IPS-18c (cell line): ENCODE results near the gene ZNF616.

ENCODE experiments used
- H3K4me3 ChIP-seq: 2 replicates; pipeline ENCODE4 v1.7.0; 2013; ENCODE audit warnings: low read depth, mild to moderate bottlenecking, low read length, moderate library complexity; ENCODE audit not compliant: insufficient read depth
- H3K9me3 ChIP-seq: one replicate; pipeline ENCODE4 v1.6.1; 2013; ENCODE audit warnings: mild to moderate bottlenecking, low read length, moderate library complexity; ENCODE audit not compliant: control insufficient read depth, insufficient read depth

ZNF616 gene

DNA sequence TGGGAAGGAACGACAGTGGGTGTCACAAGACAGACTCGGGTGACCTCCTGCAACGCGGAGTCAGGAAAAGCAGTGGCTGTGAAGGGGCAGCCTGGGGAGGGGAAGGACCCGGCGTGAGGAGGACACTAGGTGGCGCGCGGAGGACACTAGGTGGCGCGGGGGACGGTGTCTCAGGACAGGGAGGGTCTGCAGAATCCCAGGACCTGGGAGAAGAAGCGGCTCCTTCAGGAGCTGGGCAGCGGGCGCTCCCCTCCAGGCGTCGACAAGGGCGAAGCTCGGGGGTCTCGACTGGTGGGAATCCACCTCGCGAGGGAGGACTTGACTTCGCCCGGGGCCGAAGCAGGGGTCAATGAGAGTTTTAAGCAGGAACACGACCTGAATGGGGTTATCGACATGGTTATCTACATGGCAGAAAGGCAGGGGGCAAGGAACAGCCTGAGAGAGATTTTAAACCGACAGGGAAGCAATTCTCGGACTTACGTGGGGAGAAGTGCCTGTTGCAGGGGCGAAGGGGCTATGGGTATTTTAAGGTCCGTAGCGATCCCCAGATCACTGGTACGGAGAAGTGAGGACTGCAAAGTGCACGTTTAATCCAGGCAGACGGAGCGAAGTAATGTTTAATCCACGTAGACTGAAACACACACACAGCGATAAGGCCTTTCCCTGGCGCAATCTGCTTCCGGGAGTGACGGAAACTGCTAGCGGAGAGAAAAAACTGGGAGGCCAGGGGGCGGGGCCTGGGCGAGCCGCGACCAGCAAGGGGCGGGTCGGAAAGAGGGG lies at the start of gene ZNF616:
Gene ZNF616, minus strand, starts transcription at position 687 of the 780 bp plus-strand sequence. CDS start 9,426 bp downstream, outside the sequence.
- peak within 1 kb of the TSS; percentile 100 for H3K4me3 ChIP-seq
- no peaks in the 10 kb centered on the region for H3K9me3 ChIP-seq

DNA sequence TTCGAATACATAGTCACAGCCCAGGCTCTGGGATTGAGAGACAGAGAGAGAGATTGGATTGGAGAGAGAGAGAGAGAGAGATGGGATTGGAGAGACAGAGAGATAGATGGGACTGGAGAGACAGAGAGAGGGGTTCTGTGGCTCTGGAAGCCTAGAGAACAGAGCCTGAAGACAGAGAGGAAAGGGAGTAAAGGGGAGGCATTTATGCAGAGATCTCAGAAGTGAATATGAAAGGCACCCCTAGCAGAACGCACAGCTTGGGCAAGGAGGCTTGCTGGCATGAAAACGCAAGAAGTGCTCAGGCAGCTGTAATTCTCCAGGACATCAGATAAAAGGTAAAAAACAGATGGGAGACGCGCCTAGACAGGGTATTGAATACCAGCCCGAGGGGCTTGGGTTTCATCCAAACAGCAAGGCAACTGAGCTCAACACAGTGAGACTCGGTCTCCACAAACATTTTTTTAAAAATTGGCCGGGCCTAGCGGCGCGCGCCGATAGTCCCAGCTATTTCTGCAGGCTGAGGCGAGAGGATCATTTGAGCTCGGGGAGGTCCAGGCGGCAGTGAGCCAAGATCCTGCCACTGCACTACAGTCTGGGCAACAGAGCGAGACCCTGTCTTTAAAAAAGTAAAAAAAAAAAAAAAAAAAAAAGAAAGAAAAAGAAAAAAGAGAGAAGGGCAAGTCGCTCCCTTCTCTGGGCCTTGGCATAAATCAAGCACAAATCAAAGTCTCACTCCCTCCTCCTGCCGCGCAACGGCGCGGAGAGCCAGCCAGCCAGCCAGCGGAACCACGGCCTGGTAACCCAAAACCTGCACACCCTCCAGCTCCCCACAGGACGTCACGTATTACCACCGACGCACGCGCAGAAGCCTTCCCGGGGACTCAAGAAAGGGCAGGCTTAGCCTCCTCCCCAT lies 49.3 kb upstream of the ZNF616 start:
- H3K9me3 ChIP-seq, result peaks cover 2% of the 10 kb centered on the region

DNA sequence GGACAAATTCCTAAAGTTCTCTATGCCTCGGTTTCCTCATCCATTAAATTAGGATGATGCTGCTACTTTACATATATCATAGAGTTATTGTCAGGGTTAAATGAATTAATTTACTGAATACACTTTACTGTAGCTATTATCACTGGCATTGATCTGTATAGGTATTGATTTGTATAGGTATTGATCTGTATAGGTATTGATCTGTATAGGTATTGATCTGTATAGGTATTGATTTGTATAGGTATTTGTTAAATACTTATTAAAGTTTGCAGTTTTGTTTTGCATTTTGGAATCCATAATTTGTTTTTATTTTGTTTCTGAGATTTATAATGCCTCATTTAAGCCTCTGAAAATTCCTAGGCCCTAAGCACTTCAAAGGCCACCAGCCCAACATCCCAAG lies 47.7 kb upstream of the ZNF616 start:
- Histone ChIP-seq H3K4me3 (no peak overlapping the region), H3K9me3 (peaks cover 2% of the 10 kb centered on the region)

More for the DNA sequence above, 49.3 kb upstream of the ZNF616 start:
- H3K4me3 ChIP-seq, result peak overlapping the region; percentile 57

GRCh38 chr19:52176574-52176973 lies 36.8 kb upstream of the ZNF616 start:
- Histone ChIP-seq H3K9me3 (no peaks in the 10 kb centered on the region), H3K4me3 (no peak overlapping the region)

- no peak overlapping the region for H3K4me3 ChIP-seq
- peaks cover 2% of the 10 kb centered on the region for H3K9me3 ChIP-seq
Measured at GRCh38 chr19:52172347-52172746, 32.6 kb upstream of the ZNF616 start.

- peaks cover 2% of the 10 kb centered on the region for H3K9me3 ChIP-seq
- peak within 1 kb of the TSS; percentile 87 for H3K4me3 ChIP-seq
Measured at GRCh38 chr19:52171321-52172169, 31.8 kb upstream of the ZNF616 start, which contains the start of gene ZNF836. Gene ZNF836, minus strand, starts transcription at chr19:52171621. Its CDS starts 3,549 bp downstream, at chr19:52168072.

- peak overlapping the region; percentile 87 for H3K4me3 ChIP-seq
- H3K9me3 ChIP-seq, result peaks cover 2% of the 10 kb centered on the region
Measured at GRCh38 chr19:52170863-52171320, 31.2 kb upstream of the ZNF616 start.

DNA sequence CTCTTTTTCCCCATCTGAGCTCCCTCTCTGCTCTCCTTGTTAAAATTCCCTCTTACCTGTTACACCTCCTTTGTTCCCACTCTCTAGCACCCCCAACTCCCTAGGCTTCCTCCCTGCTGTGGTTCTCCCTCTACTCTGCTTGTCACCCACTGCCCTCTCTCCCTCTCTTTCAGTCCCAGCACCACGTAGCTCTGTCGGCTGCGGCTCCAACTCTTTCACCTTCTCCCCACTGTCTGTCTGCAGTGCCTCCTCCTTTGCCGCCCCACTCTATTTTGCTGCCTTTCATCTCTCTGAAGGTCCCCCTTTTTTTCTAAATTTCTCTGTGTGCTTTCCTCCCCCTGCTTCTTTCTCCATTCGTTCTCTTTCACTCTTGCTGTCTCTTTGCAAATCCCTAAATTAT lies 30.6 kb upstream of the ZNF616 start:
- Histone ChIP-seq H3K4me3 (peak overlapping the region; percentile 87), H3K9me3 (peaks cover 2% of the 10 kb centered on the region)

DNA sequence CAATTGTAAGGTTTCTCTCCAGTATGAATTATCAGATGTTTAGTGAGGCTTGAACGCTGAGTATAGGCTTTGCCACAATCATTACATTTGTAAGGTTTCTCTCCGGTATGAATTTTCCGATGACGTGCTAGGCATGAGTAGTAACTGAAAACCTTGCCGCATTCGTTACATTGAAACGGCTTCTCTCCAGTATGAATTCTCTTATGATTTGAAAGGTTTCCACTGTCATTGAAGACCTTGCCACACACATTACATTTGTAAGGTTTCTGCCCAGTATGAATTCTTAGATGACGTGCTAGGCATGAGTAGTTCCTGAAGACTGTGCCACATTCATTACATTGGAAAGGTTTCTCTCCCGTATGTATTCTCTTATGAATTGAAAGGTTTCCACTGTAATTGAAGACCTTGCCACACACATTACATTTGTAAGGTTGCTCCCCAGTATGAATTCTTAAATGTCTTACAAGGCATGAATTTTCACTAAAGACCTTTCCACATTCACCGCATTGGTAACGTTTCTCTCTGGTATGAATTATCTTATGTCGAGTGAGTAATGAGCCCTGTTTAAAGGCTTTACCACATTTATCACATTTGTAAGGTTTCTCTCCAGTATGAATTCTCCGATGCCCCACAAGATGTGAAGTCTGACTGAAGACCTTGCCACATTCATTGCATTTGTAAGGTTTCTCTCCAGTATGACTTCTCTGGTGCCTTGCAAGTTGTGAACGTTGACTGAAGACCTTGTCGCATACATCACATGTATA lies 16.0 kb upstream of the ZNF616 start:
- no peak overlapping the region; the same call in 1 of the 2 replicates for H3K4me3 ChIP-seq

GRCh38 chr19:52148256-52148655 lies 8.5 kb upstream of the ZNF616 start:
- Histone ChIP-seq H3K4me3 (no peak overlapping the region), H3K9me3 (peaks cover 9% of the 10 kb centered on the region)

More for the DNA sequence above, 16.0 kb upstream of the ZNF616 start:
- peaks cover 20% of the 10 kb centered on the region for H3K9me3 ChIP-seq

DNA sequence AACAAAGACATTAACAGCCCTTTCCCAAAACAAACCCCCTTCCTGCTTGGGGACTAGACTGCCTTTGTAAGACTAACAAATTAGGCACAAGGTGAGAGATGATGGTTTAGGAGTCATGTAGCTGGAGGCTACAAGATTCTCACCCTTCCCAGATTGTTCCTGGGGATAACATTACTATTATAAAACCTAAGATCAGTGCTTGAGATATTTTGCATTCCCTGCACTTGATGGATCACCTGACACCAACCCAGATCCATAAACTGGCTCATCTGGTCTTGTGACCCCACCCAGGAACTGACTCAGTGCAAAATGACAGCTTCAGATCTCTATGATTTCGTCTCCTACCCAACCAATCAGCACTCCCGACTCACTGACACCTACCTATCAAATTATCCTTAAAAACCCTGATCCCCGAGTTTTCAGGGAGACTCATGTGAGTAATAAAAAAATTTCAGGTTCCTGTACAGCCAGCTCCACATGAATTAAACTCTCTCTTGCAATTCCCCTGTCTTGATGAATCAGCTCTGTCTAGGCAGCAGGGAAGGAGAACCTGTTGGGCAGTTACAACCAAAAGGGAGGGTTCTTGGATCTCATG lies 2.4 kb upstream of the ZNF616 start:
- Histone ChIP-seq H3K4me3 (no peak overlapping the region), H3K9me3 (no peaks in the 10 kb centered on the region)

DNA sequence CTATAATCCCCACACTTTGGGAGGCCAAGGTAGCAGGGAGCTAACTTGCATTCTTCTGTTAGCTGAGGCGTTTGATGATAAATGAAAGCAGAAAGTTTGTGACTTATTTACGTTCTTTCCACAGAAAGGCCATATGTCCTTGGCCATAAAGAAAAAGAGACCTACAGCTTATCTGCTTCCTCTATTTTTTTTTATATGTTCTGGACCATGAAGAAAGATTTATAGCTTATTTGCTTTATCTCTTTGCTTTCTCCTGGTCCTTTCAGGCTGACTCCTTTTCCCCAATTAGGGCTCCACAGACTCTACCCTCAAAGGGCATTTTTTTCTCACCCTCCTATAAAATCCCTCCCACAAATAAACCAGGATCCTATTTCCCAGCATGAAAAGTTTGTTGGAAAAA lies 1.5 kb upstream of the ZNF616 start:
- Histone ChIP-seq H3K4me3 (no peak overlapping the region), H3K9me3 (no peaks in the 10 kb centered on the region)

- Histone ChIP-seq H3K4me3 (no peak overlapping the region; the same call in 1 of the 2 replicates), H3K9me3 (no peaks in the 10 kb centered on the region)
Measured at GRCh38 chr19:52140032-52140710, 433 bp upstream of the ZNF616 start.

GRCh38 chr19:52138983-52139251 lies 821 bp downstream of the ZNF616 start:
- H3K4me3 ChIP-seq, result peak overlapping the region; percentile 100

GRCh38 chr19:52138278-52138982 lies 1.3 kb downstream of the ZNF616 start:
- Histone ChIP-seq H3K9me3 (no peaks in the 10 kb centered on the region), H3K4me3 (peak overlapping the region; percentile 100)

More at GRCh38 chr19:52138983-52139251, 821 bp downstream of the ZNF616 start:
- H3K9me3 ChIP-seq, result no peaks in the 10 kb centered on the region
